Activated CD8-positive, alpha-beta memory T cell treated with anti-CD3 and anti-CD28 coated beads for 48 hours (primary cell): ENCODE data around the gene GRB10.

ENCODE experiments used
- DNase-seq, 3 experiments: peaks; one replicate each; pipeline ENCODE4 v3.0.0-alpha.2; 2020; ENCODE audit warnings: low read depth in 2 of 3, low spot score in 2 of 3

GRB10 gene

GRCh38 chr7:50618281-50618680, 164.4 kb downstream of the GRB10 start:
- DNase-seq = no peak

DNA sequence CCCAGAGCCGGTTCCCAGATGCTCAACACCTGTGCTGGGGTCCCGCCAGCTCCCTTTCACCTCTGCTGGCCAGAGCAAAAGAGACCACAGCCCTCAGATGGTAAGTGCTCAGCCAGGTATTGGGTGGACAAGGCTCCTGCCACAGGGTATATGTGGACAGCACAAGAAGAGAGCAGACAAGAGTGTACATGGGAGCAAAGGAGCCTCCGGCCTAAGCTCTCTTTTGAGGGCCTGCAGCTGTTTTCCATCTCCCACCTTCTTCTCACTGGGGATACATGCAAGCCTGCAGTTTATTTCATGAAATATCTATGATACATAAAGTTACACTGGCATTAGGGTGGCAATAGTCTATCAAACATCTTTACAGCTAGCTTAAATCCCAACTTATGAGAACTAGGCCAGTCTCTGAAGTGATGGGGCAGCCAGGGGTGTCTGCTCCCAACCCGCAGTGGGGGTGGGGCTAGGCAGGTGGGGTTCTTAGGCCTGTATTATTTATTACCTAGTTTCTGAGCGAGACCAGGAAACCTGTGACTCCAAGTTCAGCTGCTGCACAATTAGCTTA, 167.1 kb downstream of the GRB10 start:
- DNase-seq = no peak

- no peak for DNase-seq
These were observed 167.8 kb downstream of the GRB10 start for GRCh38 chr7:50614721-50615518.

DNA sequence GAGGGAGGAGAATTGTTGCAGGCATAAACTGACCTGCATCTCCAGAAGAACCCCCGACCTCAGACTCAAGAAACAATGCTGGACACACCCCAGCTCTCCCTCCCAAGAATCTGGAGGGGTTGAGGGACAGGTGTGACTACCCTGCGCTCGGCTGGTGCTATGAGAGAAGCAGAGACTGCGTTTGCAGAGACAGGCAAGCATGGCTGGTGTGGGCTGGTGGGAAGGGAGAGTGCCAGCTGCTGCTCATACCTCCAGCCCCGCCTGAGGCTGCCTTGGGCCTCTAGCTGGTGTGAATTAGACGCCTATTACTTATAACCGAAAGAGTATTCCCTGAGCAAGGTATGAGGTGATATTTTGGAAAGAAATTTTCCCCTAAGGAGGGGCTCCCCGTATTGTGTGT, 169.2 kb downstream of the GRB10 start:
- DNase-seq = no peak

DNA sequence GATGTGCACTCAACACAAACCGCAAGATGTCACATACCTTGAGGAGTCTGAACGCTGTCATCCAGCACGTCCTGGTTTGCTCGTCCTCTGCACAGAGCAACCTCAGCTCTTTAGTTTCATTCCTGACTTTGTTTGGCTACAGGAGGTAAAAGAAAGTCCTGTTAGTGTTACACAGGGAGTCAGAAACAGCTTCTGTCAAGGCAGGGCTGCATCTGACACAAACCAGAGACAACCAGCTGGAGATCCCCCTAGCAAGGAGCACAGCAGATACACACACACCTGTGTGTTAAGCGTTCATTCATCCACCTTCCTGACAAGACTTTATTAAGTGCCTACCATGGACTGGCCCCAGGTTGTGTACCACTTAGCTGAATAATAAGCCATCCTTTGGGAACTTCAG, 170.0 kb downstream of the GRB10 start:
- DNase-seq = no peak

DNA sequence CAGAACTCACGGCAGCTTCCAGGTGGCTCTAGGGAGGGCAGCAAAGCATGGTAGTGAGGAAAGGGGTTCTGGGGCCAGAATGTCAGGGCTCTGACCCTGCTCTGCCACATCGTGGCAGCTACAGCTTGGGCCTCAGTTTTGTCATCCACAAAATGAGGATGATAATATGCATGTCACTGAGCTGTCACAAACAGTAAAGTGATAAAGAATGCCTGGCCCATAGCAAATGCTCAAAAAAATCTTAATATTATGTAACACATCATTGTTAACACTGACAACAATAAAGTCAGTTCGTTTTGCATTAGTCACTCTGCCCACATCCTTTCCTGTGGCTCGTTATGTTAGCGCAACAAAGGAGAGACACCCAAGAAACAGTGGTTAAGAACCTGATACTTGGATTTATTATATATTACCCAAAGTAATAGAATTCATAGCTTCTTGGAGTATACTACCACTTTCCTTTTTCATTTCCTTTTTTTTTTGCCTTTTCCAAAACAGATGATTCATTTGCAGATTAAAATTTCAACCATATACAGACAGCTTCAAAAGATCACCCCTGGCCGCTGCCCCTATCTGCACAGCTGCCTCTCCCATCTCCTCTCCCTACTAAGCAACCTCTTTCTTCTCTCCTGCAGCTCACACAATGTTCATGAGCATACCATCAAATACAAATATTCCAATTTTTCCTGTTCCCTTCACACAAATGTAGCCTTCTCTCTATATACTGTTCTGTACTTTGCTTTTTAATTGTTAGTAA, 172.0 kb downstream of the GRB10 start:
- DNase-seq = no peak

DNA sequence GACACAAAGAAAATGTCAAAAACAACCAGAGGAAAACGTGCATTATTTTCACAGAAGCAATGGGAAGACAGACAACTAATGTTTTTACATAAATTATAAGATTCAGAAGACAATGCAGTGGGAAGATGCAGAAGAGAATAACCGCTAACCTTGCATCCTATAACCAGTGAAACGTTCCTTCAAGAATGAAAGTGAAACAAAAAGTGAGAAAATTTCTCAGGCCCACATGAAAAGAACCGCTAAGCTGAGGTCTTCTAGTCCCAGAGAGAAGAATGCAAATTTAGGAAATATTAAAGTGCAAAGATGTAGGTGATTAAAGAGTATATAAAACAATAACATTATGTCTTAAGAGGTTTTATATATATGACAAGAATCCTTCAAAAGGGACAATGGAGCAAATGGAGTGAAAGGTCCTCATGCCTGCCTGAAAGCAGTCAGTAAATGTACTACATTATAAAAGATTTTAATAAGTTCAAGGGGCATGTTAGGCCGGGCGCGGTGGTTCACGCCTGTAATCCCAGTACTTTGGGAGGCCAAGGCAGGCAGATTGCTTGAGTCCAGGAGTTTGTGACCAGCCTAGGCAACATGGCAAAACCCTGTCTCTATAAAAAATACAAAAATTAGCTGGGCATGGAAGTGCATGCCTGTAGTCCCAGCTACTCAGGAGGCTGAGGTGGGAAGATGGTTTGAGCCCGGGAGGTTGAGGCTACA, 174.3 kb downstream of the GRB10 start:
- no peak for DNase-seq

GRCh38 chr7:50607524-50608125, 175.1 kb downstream of the GRB10 start:
- DNase-seq = no peak

DNA sequence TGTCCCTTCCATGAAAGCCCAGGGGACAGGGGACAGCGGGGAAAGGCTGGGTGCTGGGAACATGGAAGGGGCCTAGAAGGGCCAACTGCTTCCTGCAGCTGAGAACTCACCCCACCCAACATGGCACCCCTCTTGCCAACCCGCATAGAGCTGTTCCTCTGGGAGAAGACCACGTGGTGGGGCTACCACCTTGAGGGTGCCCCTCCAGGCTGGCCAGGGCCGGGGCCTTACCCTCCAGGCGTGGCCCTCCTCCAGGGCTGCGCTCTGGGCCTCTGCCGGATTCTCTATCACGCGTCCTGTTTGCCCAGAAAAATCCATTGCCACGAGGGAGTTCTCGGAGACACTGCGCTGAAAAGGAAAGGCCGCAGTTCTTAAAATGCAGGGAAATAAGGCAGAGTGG, 177.6 kb downstream of the GRB10 start:
- no peak for DNase-seq

- DNase-seq = no peak
These were observed 179.4 kb downstream of the GRB10 start for GRCh38 chr7:50603287-50603686.

DNA sequence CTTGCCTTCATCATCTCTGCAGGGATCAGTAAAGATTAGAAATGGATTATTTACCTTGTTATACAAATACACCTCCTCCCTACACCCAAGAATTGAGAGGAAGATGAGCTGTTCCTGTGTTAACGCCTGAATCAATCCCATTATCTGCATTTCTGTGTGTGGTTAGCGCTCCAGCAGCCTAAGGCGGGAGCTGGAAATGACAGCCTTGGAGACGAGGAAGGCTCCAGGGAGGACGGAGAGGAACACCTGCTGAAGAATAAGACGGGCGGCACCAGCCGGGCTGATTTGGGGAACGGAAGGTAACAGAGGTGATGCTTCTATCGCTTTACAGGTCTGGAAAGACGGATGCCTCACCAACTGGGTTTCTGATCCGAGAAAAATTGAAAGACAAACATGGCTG, 183.3 kb downstream of the GRB10 start:
- DNase-seq = no peak

DNA sequence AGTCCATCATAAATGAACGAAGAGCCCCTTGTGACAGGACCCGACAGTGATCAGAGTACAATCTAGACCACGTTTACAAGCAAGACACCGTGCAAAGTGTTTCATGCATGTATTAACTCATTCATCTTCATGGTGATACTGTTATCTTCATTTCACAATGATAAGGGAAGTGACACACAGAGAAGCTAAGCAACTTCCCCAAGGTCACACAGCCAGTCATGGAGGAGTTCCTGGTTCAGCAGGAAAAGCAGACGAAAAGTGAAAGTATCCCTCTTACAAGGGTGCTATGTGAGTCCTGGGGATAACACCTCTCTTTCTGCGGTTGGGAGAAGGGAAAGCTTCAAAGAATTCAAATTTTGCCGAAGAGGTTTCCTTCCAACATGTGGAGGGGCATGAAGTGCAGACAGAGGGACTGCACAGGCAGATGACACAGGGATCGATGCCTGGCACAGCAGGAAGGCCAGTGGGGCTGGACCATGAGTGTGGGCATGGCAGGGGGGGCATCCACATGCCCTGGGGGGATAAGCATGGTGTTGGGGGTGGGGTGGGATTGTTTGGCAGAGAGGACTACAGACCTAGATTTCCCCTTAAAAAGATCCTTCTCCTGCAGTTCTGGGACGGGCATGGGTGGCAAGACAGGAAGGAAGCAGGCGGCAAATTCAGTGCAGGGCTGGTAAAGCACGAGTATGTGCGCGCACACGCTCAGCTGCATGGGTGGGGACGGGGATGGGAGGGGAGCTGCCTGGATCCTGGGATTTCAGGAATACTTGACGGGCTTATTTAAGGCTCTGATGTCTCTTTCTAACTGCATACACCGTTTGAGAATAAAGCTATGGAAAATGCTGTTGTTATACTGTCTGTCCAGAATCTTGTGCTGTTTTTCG, 184.0 kb downstream of the GRB10 start:
- no peak for DNase-seq

DNA sequence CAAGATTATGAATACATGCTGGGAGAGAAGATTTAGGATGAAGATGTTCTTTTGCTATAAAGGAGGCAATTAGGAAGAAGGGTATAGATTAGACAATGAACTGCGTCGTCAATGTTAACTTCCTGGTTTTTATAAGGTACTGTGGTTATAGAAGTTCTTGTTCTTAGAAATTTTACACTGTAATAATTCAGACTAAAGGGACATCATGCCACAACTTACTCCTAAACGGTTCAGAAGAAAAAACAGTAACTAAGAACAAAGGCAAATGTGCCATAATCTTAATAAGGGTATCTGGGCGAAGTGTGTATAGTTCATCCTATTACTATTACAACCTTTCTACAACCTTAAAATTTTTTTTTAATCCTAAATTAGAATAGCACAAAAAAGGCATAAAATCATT, 186.2 kb downstream of the GRB10 start:
- DNase-seq = no peak

DNA sequence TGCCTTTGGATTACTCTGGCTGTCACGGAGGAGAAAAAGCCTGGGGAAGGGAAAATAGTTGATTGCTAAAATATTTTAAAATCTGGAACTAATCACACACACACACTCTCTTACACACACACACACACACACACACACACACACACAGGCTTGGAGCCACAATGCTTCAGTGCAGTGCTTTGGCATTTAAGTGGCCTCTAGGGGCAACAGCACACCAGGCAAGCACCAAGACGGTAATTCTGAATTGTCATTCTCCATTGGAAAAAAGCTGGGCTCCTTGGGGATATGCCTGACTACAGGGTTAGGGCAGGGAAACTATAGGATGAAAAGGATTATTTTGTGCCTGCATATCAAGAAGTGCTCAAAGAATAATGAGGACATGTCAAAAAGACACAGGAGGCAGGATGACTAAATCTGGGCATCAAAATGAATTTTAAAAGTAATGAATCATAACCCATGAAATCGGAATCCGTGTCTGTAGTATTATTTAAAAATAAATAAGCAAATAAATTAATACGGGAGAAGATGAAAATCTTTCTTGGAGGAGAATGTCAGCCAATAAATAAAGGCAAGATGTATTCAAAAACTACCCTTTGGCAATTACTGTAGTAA, 187.1 kb downstream of the GRB10 start:
- DNase-seq = no peak

- no peak for DNase-seq
These were observed 187.8 kb downstream of the GRB10 start for GRCh38 chr7:50594734-50595485.

DNA sequence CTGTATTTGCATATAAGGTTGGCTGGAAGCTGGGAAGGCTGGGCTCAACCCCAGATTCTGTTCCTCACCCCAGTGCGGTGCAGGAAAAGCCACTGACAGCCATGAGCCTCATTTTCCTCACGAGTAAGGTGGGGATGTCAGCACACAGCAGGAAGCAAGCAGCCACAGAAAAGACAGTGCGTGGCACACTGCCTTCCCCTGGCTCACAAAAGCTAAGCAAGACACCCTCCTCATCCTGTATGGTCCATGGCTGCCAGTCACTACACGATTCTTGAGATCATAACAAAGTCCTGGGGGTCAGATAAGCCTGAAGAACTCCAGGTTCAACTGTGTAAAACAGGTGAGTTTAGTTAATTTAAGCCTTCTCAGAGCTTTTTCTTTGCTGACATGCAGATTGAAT, 188.6 kb downstream of the GRB10 start:
- no peak for DNase-seq

- DNase-seq = no peak
These were observed 189.8 kb downstream of the GRB10 start for GRCh38 chr7:50592940-50593339.

DNA sequence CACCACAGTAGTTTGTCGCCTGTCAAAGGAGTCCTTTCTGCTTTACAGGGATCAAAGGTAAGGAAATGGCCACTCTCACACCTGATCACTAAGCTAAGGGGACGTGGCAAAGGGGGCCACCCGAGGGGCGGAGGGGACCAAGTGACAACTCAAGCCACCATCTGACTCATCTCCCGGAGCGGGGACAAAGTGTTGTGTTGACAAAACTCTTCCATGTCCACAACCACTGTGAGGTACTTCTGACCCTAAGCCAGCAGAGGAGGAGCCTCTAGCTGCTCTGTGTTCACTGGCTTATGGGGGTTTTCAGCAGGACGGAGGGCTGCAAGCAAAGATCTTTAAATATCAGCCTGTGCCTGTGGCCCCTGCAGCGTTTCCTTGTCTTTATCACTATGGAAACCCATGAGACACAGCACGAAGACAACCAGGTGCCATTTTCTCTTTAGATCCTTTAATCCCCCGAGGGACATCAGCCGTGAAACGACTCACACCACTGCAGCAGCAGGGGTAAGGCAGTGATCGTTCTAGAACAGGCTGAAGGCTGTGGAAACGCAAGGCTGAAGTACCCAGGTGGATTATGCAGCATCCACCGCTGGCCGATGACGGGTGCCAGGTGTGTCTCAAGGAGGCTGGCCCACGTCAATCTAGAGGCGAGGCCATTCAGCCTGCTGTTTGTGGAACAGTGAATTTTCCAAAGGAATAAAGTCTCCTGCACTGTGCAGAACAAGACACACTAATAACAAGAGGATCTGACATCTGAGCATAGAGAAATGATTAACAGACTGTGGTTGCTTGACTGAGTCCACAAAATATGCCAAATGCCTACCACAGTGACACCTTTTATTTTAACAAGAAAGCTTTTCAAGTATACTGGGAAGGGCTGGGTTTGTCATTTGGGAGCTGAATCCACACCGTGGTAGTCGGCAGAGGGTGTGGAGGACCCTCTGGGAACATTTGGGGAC, 190.9 kb downstream of the GRB10 start:
- no peak for DNase-seq
